MM.1S (cell line): ENCODE results near the gene SELENBP1.

Experiments used
- DNase-seq: peaks from one replicate; pipeline ENCODE4 v3.0.0-alpha.2; 2015
- H2AFZ ChIP-seq: fragments of 300-600 bp; sonication (generic); 2 replicates; pipeline ENCODE4 v1.6.0; 2016; ENCODE audit warnings: antibody characterized with exemption, low read length
- H3F3A ChIP-seq: fragments of 300-600 bp; sonication (generic); 2 replicates; pipeline ENCODE4 v1.6.1; 2016; ENCODE audit warnings: mild to moderate bottlenecking, antibody characterized with exemption, low read length, moderate library complexity, mixed read lengths; ENCODE audit not compliant: insufficient read depth
- H3K27ac ChIP-seq: fragments of 300-600 bp; sonication (generic); 2 replicates; pipeline ENCODE4 v1.5.1; 2016; ENCODE audit warnings: mild to moderate bottlenecking, low read length
- H3K27me3 ChIP-seq: fragments of 300-600 bp; sonication (generic); replicated peaks from 2 replicates; pipeline ENCODE4 v1.6.0; 2016; ENCODE audit warnings: low read length; ENCODE audit not compliant: insufficient read depth
- H3K36me3 ChIP-seq: fragments of 300-600 bp; sonication (generic); replicated peaks from 2 replicates; pipeline ENCODE4 v1.6.1; 2016; ENCODE audit warnings: mild to moderate bottlenecking, low read length, mixed read lengths; ENCODE audit not compliant: insufficient read depth
- H3K4me1 ChIP-seq: fragments of 300-600 bp; sonication (generic); 2 replicates; pipeline ENCODE4 v1.6.1; 2016; ENCODE audit warnings: low read length, mixed read lengths
- H3K4me2 ChIP-seq: fragments of 300-600 bp; sonication (generic); 2 replicates; pipeline ENCODE4 v1.6.0; 2016; ENCODE audit warnings: low read depth, low read length
- H3K4me3 ChIP-seq: fragments of 300-600 bp; sonication (generic); 2 replicates; pipeline ENCODE4 v1.5.1; 2016; ENCODE audit warnings: low read length, mixed read lengths
- H3K79me2 ChIP-seq: fragments of 300-600 bp; sonication (generic); 2 replicates; pipeline ENCODE4 v1.6.1; 2016; ENCODE audit warnings: mixed run types, low read length, mixed read lengths
- H3K9ac ChIP-seq: fragments of 300-600 bp; sonication (generic); 2 replicates; pipeline ENCODE4 v1.6.1; 2016; ENCODE audit warnings: low read length, mixed read lengths
- H3K9me2 ChIP-seq: fragments of 300-600 bp; sonication (generic); replicated peaks from 2 replicates; pipeline ENCODE4 v1.6.1; 2016; ENCODE audit warnings: mild to moderate bottlenecking, low read length, mixed read lengths; ENCODE audit not compliant: insufficient read depth
- H3K9me3 ChIP-seq: fragments of 300-600 bp; sonication (generic); replicated peaks from 2 replicates; pipeline ENCODE4 v1.6.1; 2016; ENCODE audit warnings: mild to moderate bottlenecking, low read length, mixed read lengths; ENCODE audit not compliant: insufficient read depth
- H4K20me1 ChIP-seq: fragments of 300-600 bp; sonication (generic); 2 replicates; pipeline ENCODE4 v1.6.1; 2016; ENCODE audit warnings: mild to moderate bottlenecking, low read length, moderate library complexity, mixed read lengths; ENCODE audit not compliant: insufficient read depth
- CTCF ChIP-seq: fragments of 300-600 bp; sonication (generic); IDR thresholded peaks from 2 replicates; pipeline ENCODE4 v1.5.1; 2016; ENCODE audit warnings: antibody characterized with exemption, low read length, mixed read lengths
- EZH2 ChIP-seq: fragments of 300-600 bp; sonication (generic); optimal IDR thresholded peaks from 2 replicates; pipeline ENCODE3; 2017; ENCODE audit warnings: low read depth, mild to moderate bottlenecking, antibody characterized with exemption, low read length, mixed read lengths
- EZH2phosphoT487 ChIP-seq: fragments of 300-600 bp; sonication (generic); IDR thresholded peaks from 2 replicates; pipeline ENCODE4 v1.6.1; 2018; ENCODE audit warnings: antibody characterized with exemption, low read length

The SELENBP1 gene

GRCh38 chr1:151368393-151369301 lies 3.9 kb downstream of the SELENBP1 start:
- Histone ChIP-seq H3K9ac (no peak overlapping the region), H3K4me3 (no peak overlapping the region), H3K9me2 (no peaks in the 10 kb centered on the region), H3K27ac (no peak overlapping the region), H3K9me3 (no peaks in the 10 kb centered on the region), H3F3A (no peaks in the 10 kb centered on the region), H3K79me2 (no peaks in the 10 kb centered on the region), H3K4me2 (no peak overlapping the region), H2AFZ (no peak overlapping the region), H3K27me3 (no peaks in the 10 kb centered on the region), H3K4me1 (no peaks in the 10 kb centered on the region), H3K36me3 (no peaks in the 10 kb centered on the region), H4K20me1 (no peaks in the 10 kb centered on the region)
- no peak for DNase-seq
- TF ChIP-seq EZH2phosphoT487: no peak
- no peak for TF ChIP-seq CTCF
- TF ChIP-seq EZH2: no peak

GRCh38 chr1:151367658-151368392 lies 4.7 kb downstream of the SELENBP1 start:
- Histone ChIP-seq H4K20me1 (no peaks in the 10 kb centered on the region), H3K36me3 (no peaks in the 10 kb centered on the region), H3K4me3 (no peak overlapping the region), H3K4me2 (no peak overlapping the region), H2AFZ (no peak overlapping the region), H3K27ac (no peak overlapping the region), H3K9ac (no peak overlapping the region), H3K4me1 (no peaks in the 10 kb centered on the region), H3F3A (no peaks in the 10 kb centered on the region), H3K27me3 (no peaks in the 10 kb centered on the region), H3K79me2 (no peaks in the 10 kb centered on the region), H3K9me2 (no peaks in the 10 kb centered on the region), H3K9me3 (no peaks in the 10 kb centered on the region)
- TF ChIP-seq EZH2: no peak
- TF ChIP-seq CTCF: no peak
- TF ChIP-seq EZH2phosphoT487: no peak
- no peak for DNase-seq

- no peak for DNase-seq
- no peaks in the 10 kb centered on the region for H3K27me3 ChIP-seq
- no peaks in the 10 kb centered on the region for H3K4me1 ChIP-seq
- no peaks in the 10 kb centered on the region for H3K9me2 ChIP-seq
- H3K9ac ChIP-seq: no peak overlapping the region
- no peaks in the 10 kb centered on the region for H3K36me3 ChIP-seq
- no peaks in the 10 kb centered on the region for H3K9me3 ChIP-seq
- H3K4me2 ChIP-seq: no peak overlapping the region
- H3K27ac ChIP-seq: no peak overlapping the region
- H3F3A ChIP-seq: no peaks in the 10 kb centered on the region
- no peaks in the 10 kb centered on the region for H3K79me2 ChIP-seq
- no peak for TF ChIP-seq EZH2
- TF ChIP-seq CTCF: no peak
- no peak for TF ChIP-seq EZH2phosphoT487
- H3K4me3 ChIP-seq: no peak overlapping the region
- H4K20me1 ChIP-seq: no peaks in the 10 kb centered on the region
- no peak overlapping the region for H2AFZ ChIP-seq
These were observed 7.5 kb downstream of the SELENBP1 start for GRCh38 chr1:151364996-151365395.
